Measurements from ENCODE around the gene MYLK2. TPM values are rescaled to one million over a fixed set of nuclear protein-coding genes. Genes with fewer than 3 reads are reported as not detected.

The MYLK2 gene
- total and polyA plus RNA-seq, 2 of the 4 experiments (the other 2 are of a cell fraction), result 0.18 to 0.27 TPM

- H3K9me3 ChIP-seq (ENCODE audit: control insufficient read depth, insufficient read depth, low read length), result no peaks in the 10 kb centered on the region
- H3K27me3 ChIP-seq (ENCODE audit: control insufficient read depth, insufficient read depth, low read length), result peaks cover 49% of the 10 kb centered on the region
- H4K91ac ChIP-seq (ENCODE audit: insufficient read depth, low read depth, low read length), result no peak overlapping the region
- BruUV-seq (replicated peaks), result no TSS peak
- in situ Hi-C loops (cut with MboI; ENCODE audit: low sequenced_read_pairs) (loop anchor here (25.0 kb wide), 2 partner anchors 639 to 814 kb away; partner anchors contain the start of gene C20orf203), intact Hi-C loops (cut with micrococcal nuclease) (no loop called here), dilution Hi-C loops (cut with HindIII; ENCODE audit: low sequenced_read_pairs, unreplicated experiment) (no loop called here)
- H3K79me1 ChIP-seq (ENCODE audit: low read depth in 1 of 2, low read length in 2 of 2), result no peaks in the 10 kb centered on the region
- H3K4me3 ChIP-seq (ENCODE audit: insufficient read depth, low read depth, low read length), result no peak overlapping the region
- H2BK20ac ChIP-seq (ENCODE audit: low read depth, low read length), result no peak overlapping the region
- ChIA-PET POLR2A (ENCODE audit: unreplicated experiment) (no interaction called here), CTCF (interaction anchor here (0.7 to 1.5 kb wide), 2 partner anchors 10 to 294 kb away, joined by 3 read pairs; no protein-coding TSS in a partner anchor)
- no peak overlapping the region for H3K23ac ChIP-seq (ENCODE audit: low read depth, low read length)
- H4K8ac ChIP-seq (ENCODE audit: low read depth in 2 of 2, low read length in 2 of 2), result no peak overlapping the region
- no peaks in the 10 kb centered on the region for H3K9me1 ChIP-seq (ENCODE audit: insufficient read depth, low read length)
- H3K27ac ChIP-seq (ENCODE audit: insufficient read depth, low read length), result no peak overlapping the region
- H2BK15ac ChIP-seq (ENCODE audit: low read depth, low read length), result no peak overlapping the region
- no peak overlapping the region for H2AK5ac ChIP-seq (ENCODE audit: low read depth, low read length)
- H3K4me2 ChIP-seq (ENCODE audit: low read depth, low read length), result no peak overlapping the region
- H3K14ac ChIP-seq (replicated peaks; ENCODE audit: low read depth, low read length), result no peak overlapping the region
- DNase-seq (no peak), ATAC-seq (ENCODE audit: low read depth) (no peak)
- no peak overlapping the region for H3K18ac ChIP-seq (ENCODE audit: low read depth, low read length)
- peaks cover 4% of the 10 kb centered on the region for H4K20me1 ChIP-seq (ENCODE audit: insufficient read depth, low read length)
- H2BK5ac ChIP-seq (ENCODE audit: low read depth, low read length, poor library complexity, severe bottlenecking), result no peak overlapping the region
- H3K9ac ChIP-seq (ENCODE audit: low read depth, low read length), result no peak overlapping the region
- no peak overlapping the region for H3K4ac ChIP-seq (ENCODE audit: low read depth, low read length)
- H3K4me1 ChIP-seq (ENCODE audit: control insufficient read depth, insufficient read depth, low read length), result no peaks in the 10 kb centered on the region
- 82% methylated on average over 14 of the region's 32 CpGs; no CpG with 5 or more reads in 1 of the 2 experiments for WGBS, 2 experiments (ENCODE audit: extremely low coverage in 2 of 2, insufficient read length in 1 of 2)
- no peak overlapping the region for H3K56ac ChIP-seq (ENCODE audit: extremely low read depth, insufficient read depth, low read length)
- H2BK120ac ChIP-seq (ENCODE audit: low read depth, low read length), result no peak overlapping the region
- no peak overlapping the region for H2AK9ac ChIP-seq (replicated peaks; ENCODE audit: low read depth, low read length, poor library complexity)
- no peaks in the 10 kb centered on the region for H3K36me3 ChIP-seq (ENCODE audit: control insufficient read depth, insufficient read depth, low read length)
- H4K5ac ChIP-seq (ENCODE audit: low read depth, low read length), result no peak overlapping the region
- H2AFZ ChIP-seq (replicated peaks; ENCODE audit: low read length, poor library complexity), result no peak overlapping the region
- no peak for TF ChIP-seq SMC3 (IDR thresholded peaks at IDR 0.05; ENCODE audit: low read depth, low read length)
- no peak for TF ChIP-seq CTCF (conservative IDR thresholded peaks at IDR 0.05; ENCODE audit: low read depth, low read length)
- TF ChIP-seq ELK1 (IDR thresholded peaks at IDR 0.05; ENCODE audit: borderline replicate concordance, low read depth, low read length), result no peak
- TF ChIP-seq POLR2A (IDR thresholded peaks at IDR 0.05; ENCODE audit: low read depth, low read length), result no peak
- no peak for TF ChIP-seq MAZ (IDR thresholded peaks at IDR 0.05; ENCODE audit: borderline replicate concordance, low read depth, low read length)
- TF ChIP-seq RCOR1 (IDR thresholded peaks at IDR 0.05; ENCODE audit: insufficient replicate concordance, low read length), result no peak
- no peak for TF ChIP-seq NFE2L2 (IDR thresholded peaks at IDR 0.05; ENCODE audit: low read depth, low read length)
- TF ChIP-seq, protein P1, sequence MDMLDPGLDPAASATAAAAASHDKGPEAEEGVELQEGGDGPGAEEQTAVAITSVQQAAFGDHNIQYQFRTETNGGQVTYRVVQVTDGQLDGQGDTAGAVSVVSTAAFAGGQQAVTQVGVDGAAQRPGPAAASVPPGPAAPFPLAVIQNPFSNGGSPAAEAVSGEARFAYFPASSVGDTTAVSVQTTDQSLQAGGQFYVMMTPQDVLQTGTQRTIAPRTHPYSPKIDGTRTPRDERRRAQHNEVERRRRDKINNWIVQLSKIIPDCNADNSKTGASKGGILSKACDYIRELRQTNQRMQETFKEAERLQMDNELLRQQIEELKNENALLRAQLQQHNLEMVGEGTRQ (IDR thresholded peaks at IDR 0.05; ENCODE audit: low read depth, low read length), result no peak
- no peak for TF ChIP-seq CEBPB (IDR thresholded peaks at IDR 0.05; ENCODE audit: low read depth, low read length)
- TF ChIP-seq MAFK (IDR thresholded peaks at IDR 0.05; ENCODE audit: low read depth, low read length), result no peak
- TF ChIP-seq MXI1 (IDR thresholded peaks at IDR 0.05; ENCODE audit: borderline replicate concordance, low read depth, low read length), result no peak
These were observed 29.2 kb downstream of the MYLK2 start for GRCh38 chr20:31848088-31848999.

Measured in IMR-90 (cell line).